Pons (tissue), 1 donor: Measurements from ENCODE around the gene WDR91.
"Not testable (repeated sequence)": the region's sequence is repeated elsewhere in the genome, so short reads cannot be mapped to it uniquely, and the experiment has no call there.

Experiments used
- DNase-seq: peaks from one replicate; pipeline ENCODE4 v3.0.0-alpha.2; 2016; ENCODE audit warnings: low spot score

Gene WDR91

DNA sequence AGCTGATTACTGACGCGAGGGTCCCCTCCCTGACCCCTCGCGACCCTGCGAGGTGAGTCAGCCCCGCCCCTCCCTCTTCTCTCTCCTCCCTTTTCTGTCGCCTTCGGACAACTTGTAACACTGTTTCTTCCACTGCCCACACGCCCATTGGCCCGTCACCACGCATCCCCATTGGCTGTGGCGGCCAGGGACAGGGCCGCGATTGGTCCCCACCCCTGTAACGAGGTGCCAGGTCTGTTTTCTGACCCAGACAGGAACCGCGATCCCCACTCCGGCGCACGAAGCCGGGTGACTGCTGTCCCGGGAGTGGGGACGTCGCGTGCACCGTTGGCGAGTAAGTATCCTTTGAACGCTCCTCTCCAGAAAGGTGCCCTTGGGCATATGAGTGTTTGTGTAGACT is 22.2 kb upstream of the WDR91 start, which contains the start of gene STRA8:
Gene STRA8, plus strand, starts transcription at position 269 of the 400 bp plus-strand sequence. CDS start 6,687 bp downstream, outside the sequence.
- DNase-seq: no peak

DNA sequence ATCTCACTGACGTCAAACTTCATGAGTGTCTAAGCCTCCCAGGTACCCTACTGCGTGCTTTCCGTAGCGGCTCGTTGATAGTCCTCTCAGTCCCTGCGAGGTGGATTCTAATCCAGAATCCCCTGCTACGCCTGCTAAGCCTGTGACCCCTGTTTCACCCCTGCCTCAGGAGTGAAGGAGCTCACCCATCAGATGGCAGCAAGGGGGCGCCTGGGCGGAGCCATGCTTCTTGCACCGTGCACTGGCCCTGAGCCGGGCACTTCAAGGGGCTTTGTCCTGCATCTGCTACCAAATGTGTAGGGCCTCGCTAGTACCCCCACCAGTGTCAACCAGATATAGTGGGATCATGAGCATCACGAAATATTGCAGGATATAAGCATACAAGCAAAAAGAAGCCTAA is 21.4 kb upstream of the WDR91 start:
- DNase-seq: no peak

DNA sequence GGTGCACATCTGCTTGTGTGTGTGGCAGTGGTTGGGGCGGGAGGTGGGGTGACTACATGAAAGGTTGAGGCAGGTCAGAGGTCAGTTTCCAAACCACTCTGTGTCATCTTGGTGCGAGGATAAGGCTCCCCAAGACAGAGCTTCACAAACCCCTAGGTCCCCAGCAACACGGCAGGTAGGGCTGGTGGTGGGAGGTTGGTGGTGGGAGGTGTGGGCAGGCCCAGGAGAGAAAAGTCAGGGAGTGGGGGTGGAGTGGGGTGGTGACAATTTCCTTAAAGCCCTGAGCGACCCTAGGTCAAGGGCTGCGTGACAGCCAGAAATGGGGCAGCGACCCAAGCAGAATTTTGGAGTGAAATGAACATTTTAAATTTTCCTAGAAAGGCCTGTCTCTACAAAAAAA is 20.8 kb upstream of the WDR91 start:
- DNase-seq: no peak

DNA sequence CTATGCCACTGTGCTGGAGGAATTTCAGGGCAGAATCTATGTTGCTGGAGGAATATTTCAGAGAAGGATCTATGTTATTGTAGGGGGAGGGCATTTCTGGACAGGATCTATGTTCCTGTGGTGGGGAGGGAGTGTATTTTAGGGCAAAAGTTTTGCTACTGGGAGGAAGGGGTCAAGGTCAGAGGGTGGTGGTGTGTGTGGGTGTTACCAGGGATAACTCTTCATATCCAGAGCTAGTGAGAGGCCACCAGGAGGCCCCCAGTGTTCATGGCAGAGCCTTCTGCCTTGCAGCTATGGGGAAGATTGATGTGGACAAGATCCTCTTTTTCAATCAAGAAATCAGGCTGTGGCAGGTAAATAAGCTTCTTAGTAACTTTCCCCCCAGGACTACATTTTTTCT is 20.4 kb upstream of the WDR91 start:
- no peak for DNase-seq

DNA sequence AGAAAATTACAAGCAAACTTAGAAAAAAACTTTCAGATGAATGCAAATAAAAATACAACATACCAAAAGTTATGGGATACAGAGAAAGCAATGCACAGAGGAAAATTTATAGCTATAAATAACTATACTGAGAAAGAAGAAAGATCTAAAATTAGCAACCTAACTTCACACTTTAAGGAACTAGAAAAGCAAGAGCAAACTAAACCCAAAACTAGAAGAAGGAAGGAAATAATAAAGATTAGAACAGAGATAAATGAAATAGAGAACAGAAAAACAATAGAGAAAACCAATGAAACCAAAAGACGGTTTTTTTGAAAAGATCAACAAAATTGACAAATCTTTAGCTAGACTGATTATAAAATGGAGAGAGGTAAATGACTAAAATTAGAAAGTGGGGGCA is 12.7 kb upstream of the WDR91 start:
- peak; percentile 22 for DNase-seq

DNA sequence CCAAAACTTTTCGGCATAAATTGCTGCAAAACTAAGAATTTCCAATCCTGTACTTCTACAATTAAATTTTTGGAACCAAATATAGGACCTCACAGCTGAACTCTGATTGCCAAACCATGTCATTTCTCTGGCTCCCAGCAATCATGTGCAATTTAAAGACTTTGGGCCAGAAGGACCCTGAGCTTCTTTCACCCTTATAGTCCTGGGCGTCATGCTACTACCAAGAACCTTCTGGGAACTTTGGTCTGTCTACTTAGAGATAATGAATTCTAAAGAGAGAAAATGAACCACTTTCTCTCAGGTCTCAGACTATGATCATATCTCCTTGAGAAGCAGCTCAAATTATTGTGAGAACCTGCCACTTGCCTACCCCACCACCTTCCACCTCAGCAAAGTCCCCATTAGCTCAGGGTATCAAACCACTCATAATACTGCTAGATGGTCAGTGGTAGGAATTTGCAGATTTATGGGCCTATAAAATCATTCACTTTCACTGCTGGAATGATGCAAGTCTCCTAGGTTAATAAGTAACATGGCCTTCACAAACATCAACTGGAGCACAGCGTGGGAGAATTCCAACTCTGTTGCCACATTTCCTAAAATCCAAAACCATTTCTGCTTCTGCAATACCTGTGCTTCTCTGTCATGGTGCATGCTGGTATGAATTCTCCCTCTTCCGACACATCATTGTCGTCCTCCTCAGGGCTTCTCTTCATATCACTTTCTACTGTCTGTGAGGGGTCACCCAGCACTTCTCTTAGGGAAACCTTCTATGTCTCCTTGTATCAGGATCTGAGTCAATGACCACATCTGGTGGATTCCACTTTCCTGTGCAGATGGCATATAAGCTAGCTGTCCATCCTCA is 6.6 kb upstream of the WDR91 start:
- no peak for DNase-seq

DNA sequence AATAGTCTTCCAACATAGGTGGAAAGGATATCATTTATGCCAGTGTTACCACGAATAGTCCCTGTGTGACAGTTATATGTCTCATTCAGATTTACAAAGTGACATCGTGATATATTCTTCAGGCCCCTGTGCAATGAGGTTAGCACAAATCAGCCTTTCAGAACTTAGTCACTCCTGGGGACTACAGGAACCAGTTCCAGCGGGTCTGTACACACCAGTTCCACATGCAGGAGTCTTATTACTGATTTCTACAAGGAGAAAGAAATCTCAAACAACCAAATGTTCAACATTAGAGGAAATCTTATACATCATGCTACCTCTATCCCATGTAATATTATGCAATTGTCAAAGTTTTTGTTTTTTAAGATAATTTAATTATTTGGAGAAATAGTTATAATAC is 4.4 kb upstream of the WDR91 start:
- DNase-seq: no peak

DNA sequence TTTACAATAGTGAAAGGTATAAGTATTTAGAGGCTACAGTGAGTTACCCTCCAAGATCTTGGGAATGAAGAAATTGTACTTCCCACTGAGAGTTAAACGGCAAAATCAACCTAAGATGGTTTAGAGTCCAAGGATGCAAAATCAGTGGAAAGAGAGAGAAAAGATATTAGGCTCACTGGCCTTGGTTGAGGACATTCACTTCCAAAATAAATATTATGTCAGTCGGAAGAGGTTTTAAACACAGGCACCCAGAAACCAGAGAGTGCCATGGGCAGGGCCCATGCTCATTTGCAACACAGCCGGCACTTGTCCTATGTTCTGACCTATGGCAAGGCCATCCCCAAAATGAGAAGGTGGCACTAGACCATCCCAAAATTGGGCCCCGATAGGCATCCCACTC is 3.9 kb upstream of the WDR91 start:
- DNase-seq: no peak

DNA sequence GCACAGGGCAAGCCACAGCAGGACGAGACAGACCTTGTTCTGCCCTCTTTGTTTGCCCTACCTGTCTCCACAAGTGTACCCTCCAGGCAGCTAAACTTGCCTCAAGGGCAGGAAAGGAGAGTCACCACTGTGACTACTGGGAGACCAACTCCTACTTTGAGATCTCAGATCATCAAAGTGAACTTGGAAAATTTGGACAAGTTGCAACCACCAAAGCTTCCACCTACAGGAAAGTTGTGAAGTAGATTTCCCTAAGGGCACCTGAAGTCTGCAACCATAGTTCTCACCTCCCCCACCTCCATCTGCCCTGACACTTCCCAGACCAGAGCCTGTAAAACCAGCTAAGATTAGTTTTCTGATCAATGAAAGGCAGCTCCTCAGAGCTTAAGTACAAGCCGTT is 2.5 kb upstream of the WDR91 start:
- no peak for DNase-seq

DNA sequence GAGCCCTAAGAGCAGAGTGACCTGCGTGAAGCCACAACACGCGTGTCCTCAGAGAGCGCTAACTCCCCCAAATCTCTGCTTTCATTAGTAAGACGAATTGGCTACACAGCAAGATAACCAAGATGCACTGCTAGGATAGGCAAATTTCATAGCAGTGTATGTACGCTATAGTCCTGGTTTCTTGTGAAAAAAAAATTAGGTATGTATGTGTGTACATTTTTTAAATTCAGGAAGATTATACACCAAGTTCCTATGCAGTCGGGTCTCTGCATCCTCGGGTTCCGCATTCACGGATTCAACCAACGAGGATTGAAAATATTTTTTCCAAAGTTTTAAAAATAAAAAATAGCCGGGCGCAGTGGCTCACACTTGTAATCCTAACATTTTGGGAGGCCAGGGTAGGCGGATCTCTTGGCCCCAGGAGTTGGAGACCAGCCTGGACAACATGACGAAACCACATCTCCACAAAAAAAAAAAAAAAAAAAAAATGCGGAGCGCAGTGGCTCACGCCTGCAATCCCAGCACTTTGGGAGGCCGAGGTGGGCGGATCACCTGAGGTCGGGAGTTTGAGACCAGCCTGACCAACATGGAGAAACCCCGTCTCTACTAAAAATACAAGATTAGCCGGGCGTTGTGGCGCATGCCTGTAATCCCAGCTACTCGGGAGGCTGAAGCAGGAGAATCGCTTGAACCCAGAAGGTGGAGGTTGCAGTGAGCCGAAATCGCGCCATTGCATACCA is 790 bp upstream of the WDR91 start:
- DNase-seq: not testable (repeated sequence)

DNA sequence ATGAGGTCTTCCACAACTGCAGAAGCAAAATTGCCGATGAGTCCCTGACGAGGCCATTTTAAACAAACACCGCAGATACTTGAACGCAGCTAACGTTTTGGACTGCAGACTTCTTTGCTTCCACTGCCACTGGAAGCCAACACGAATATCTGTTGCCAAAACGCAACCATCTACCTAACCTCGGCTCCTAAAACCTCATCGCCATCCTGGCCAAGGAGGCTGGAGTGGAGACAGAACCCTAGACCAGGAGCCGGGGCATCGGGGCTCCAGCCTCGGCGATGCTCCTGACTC is 493 bp downstream of the WDR91 start:
- DNase-seq: peak; percentile 56

DNA sequence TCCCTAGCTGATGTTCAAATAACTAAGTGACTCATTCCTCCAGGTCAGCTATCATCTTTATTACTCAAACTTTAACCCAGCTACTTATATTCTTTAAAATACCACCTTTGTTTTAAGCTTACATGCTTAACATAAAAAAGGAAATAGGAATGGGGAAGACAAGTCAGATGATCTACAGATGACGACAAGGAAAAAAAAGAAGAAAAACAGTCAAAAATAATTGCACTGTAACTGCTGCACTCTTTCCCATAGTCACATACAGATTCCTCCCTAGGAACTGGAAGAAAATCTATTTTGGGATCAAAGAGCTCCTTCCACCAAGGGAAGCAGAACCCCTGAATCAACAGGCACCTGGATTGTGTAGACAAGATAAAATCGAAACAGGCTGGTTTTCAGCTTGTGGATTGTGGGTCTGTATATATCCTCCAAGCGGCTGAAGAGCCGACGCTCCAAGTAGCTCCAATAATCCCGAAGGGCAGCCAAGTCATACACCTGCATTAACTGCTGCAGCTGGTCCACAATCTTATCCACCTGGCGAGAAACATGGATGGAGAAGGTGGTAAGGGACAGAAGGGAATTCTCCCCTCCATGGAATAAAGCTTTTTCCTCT is 2.0 kb downstream of the WDR91 start:
- peak; percentile 70 for DNase-seq

DNA sequence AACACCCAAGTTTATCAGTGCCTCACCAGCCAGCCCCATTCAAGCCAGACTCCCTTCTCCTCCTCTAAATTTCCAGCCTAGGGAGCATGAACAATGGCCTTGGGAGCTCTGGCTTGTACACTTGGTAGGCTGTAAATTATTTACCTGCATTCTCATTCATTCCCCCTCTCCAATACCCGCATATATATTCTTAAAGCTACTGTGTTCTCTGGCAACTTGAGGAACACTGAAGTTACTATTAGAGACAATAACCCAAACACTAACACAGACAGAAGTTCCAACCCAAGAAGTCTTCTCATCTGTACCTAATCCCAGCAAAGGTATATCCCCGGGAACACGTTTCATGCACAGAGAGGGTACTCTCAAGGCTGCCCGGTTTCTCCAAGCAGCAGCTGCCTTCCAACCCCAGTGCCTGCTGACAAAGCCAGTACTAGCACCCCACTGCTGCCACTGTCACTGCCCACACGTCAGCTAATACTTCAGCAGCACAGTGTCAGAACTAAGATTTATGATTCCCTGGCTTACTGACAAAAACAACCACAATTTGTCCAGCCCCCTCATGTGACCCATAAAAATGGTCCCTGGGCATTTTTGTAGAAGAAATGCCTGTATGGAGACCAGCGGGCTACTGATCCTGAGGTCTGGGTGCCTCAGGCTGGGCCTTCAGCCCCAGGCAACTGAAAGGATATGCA is 3.1 kb downstream of the WDR91 start:
- no peak for DNase-seq

DNA sequence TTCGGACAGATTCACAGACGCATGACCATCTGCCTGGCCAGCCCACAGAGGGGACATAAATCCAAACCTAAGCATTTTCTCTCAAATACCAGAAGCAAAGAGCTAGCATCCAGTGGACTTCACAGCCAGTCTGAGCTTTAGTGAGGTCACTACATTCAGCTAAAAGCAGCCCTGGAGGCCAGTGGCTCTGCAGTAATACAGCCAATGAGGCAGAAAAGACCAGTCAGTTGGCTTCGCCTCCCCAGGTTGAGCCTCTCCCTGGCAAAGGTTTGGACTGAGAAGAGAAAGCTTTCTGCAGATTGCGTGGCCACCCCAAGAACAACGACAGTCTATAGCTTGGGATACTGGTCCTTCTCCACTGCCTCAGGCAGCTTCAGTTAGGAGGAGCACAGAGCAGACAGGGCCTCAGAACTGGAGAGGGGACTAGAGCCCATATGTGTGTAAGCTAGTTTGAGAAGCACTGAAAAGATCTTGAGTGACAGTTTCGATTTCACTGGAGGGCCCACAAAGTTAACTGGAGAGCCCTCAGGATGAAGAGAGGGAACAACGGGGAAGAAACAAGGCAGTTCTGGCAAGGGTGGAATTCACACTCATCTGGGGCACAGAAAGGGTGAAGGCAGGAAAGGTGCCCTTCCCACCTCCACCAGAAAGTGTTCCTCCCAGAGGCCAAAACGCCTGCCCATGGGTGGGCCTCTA is 3.8 kb downstream of the WDR91 start:
- peak; percentile 17 for DNase-seq

DNA sequence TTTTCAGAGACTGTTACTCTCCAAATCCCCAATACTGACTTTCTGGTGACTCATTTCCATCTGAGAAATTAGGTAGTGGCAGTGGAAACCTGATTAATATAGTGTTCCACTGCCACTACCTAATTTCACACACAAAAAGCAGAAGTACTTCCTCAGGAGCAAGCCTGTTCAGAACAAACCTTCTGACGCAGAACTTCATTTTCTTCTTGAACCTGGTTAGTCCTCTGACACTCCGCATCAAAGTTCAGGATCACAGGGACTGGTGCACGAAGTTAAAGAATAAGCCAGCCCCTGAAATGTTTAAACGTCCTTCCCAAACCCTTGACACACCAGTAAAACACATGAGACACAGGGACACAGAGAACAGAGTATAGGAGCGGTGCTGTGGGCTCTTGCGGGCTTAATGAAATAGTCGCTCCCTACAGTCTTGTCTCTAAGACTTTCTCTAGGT is 4.4 kb downstream of the WDR91 start:
- DNase-seq: peak; percentile 42

DNA sequence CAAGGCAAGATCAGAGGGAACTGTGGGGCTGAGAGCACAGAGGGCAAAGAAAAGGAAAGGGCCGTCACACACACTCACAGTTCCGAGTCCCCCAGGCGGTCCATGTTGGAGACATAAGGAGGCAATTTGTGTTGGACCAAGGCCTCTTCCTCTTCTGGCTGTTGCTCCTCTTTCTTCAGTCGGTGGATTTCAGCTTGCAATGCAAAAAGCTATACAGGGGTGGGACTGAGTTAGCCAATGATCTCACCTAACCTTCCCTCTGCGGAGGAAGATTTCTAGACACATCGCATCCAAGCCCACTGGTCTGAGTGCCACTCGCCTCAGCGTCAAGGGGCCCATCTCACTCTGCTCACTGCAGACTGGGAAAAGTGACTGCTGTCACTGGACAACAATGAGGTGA is 5.5 kb downstream of the WDR91 start:
- peak; percentile 15 for DNase-seq

DNA sequence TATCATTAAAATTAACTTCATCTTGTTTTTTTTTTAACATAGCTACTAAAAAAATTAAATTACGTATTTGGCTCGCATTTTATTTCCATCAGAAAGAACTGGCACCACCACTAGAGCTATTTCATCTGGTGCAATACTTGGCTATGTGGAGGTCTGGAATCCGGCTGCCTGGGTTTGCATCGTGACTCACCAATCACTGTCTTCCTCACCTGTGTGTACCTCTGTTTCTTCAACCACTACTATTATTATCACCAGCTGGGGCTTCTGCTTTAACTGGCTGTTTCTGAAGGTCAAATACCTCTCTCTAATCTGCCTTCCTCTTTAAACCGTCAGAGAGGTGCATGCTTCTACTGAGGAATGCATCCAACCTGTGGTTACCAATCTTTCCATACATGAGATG is 6.5 kb downstream of the WDR91 start:
- DNase-seq: no peak

DNA sequence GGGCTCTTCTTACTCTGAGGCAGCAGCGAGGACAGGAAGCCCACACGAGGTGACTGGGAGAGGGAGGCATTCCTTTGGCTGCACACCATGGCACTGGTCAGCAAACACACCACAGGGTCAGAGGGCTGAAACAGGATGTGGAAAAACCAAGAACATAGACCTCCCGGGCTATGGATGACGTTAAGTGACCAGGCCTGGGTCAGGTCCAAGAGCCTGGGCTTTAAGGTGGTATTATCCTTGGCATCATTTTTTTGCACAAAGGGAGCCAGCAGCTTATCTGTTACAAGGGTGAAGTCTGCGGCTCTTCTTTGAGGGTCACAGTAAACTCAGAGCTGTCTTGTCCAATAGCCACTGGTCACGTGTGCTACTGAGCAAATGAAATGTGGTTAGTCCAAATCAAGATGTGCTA is 7.0 kb downstream of the WDR91 start:
- DNase-seq: no peak

DNA sequence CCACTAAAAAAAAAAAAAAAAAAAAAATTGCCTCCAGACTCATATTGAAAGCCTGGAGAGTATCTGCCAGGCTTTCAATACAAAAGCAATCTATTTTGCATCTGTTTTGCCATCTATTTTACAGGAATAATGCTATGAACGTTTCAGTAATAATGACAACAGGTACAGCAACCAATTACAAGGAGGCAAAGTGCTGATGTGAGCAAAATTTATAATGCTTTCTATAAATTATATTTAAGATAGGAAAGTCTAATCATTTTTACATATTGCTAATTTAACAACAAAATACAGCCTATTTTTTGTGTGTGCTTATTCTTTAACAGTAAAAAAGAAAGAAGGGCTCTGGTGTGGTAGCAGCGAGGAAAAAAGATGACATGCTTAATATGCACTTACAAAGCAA is 10.0 kb downstream of the WDR91 start:
- no peak for DNase-seq

DNA sequence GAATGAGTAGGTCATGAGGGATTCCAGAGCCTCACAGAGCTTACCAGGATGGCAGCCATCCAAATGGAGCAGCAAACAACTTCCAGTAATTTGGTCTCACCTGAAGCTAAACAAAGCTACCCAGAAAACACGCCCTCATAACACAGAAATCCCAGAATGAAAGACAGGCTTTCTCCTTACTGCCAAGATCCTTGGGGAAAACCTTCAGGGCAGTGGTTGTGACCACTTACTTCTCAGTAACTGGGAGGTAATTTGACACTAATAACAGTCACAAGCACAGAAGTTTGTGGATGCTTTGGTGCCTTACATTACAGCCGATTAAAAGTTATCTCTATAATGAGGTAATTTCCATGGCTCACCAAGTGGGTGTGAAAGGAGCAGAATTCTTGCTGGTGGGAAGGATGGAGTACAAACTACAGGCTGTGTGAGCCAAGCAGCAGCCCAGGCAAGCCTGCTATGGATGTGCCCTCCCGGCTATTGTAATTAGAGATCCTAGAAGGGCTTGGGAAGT is 10.4 kb downstream of the WDR91 start:
- no peak for DNase-seq

DNA sequence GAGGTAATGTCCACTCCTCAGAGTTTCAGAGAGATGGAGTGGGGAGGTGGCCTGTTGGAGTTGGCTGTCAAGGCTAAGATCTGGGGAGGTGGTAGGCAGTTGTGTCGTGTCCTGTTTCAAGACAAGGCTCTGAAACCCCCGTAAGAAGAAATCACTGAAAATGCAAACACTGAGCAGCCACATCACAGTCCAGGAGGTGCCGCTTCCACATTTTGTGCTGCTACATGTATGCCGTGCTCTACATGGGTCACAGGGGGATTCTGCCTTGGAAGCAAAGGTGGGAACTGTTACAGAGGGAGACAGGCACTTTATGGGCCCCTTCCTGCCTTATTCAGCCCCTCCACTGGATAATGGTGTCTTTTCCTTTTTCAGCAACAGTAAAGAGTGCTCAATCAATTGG is 11.9 kb downstream of the WDR91 start:
- no peak for DNase-seq
